H1 (cell line): ENCODE measurements around the gene RAG2. TPM values are rescaled to one million over a fixed set of nuclear protein-coding genes. Genes with fewer than 3 reads are reported as not detected.

ENCODE experiments used
- BCL11A ChIP-seq, 2 experiments: IDR thresholded peaks; one replicate each; pipeline ENCODE4 v1.6.1; 2011; ENCODE audit warnings: low read depth in 2 of 2, low read length in 2 of 2, mild to moderate bottlenecking in 2 of 2
- BRCA1 ChIP-seq: IDR thresholded peaks from 2 replicates; pipeline ENCODE4 v1.6.1; 2012; ENCODE audit warnings: low read depth, low read length, improper control_type of control experiment
- CBX8 ChIP-seq: fragments of 300-800, 300-1000 bp; sonication (generic); IDR thresholded peaks from 2 replicates; pipeline ENCODE4 v1.7.1; 2016; ENCODE audit warnings: low read depth, low read length, borderline replicate concordance
- EZH2 ChIP-seq: fragments of 200-600 bp; sonication (generic); IDR thresholded peaks from 2 replicates; pipeline ENCODE4 v1.7.1; 2012; ENCODE audit warnings: low read depth, mild to moderate bottlenecking, moderate library complexity, low read length, inconsistent platforms; ENCODE audit not compliant: severe bottlenecking
- KDM1A ChIP-seq: fragments of 200-600, 300-600 bp; sonication (generic); IDR thresholded peaks from 2 replicates; pipeline ENCODE4 v1.7.1; 2016; ENCODE audit warnings: mild to moderate bottlenecking, low read length, borderline replicate concordance
- NANOG ChIP-seq: IDR thresholded peaks from 2 replicates; pipeline ENCODE4 v1.6.1; 2011; ENCODE audit warnings: low read length, low read depth, mild to moderate bottlenecking, inconsistent platforms; ENCODE audit not compliant: insufficient read depth, poor library complexity, severe bottlenecking
- PHF8 ChIP-seq: fragments of 200-600 bp; sonication (generic); conservative IDR thresholded peaks from 2 replicates; pipeline ENCODE4 v1.7.1; 2012; ENCODE audit warnings: low read depth, mild to moderate bottlenecking, inconsistent platforms, low read length, moderate library complexity
- POLR2A ChIP-seq, 2 experiments: IDR thresholded peaks; 1 replicate in 1 of 2; 2 replicates in 1 of 2; pipeline ENCODE4 v1.6.1; 2011; ENCODE audit warnings: low read depth in 2 of 2, low read length in 2 of 2, mild to moderate bottlenecking in 2 of 2; ENCODE audit errors: control extremely low read depth in 1 of 2
- TAF7 ChIP-seq: optimal IDR thresholded peaks from 2 replicates; pipeline ENCODE3; 2011; ENCODE audit warnings: low read depth, mild to moderate bottlenecking, inconsistent platforms, low read length, moderate library complexity, borderline replicate concordance
- polyA plus RNA-seq, 7 experiments: library from polyadenylated mRNA; depleted of rRNA in 3 of 7; stranded (reverse) in 5 of 7; unstranded in 2 of 7; fragments of >200 nt in 5 of 7; fragments of 200-250 nt in 2 of 7; gene quantifications; 1 replicate in 5 of 7; 2 replicates in 1 of 7; 4 replicates in 1 of 7; pipeline versions ENCODE4 v1.2.1 to v1.2.3, GENCODE V29; 2011 to 2013; ENCODE audit warnings: missing spikeins in 2 of 7, mixed read lengths in 2 of 7
- total RNA-seq: library from RNA; stranded (reverse); fragmentation: NEBNext Ultra II Directional; extraction: Animal tissue kit (Norgen Biotek cat#: 25700); gene quantifications from 2 replicates; pipeline ENCODE4 v1.2.1, GENCODE V29; 2021
- TF ChIP-seq, protein P1 (sequence below): fragments of 300-600 bp; sonication (generic); IDR thresholded peaks from 2 replicates; pipeline ENCODE4 v1.7.1; 2012; ENCODE audit warnings: low read length, moderate library complexity, mild to moderate bottlenecking, inconsistent platforms; ENCODE audit not compliant: insufficient replicate concordance

Gene RAG2
- total and polyA plus RNA-seq, 2 of the 8 experiments (the other 6 are each of a cell fraction or from before 2014, with no cell fraction given), result not detected

DNA sequence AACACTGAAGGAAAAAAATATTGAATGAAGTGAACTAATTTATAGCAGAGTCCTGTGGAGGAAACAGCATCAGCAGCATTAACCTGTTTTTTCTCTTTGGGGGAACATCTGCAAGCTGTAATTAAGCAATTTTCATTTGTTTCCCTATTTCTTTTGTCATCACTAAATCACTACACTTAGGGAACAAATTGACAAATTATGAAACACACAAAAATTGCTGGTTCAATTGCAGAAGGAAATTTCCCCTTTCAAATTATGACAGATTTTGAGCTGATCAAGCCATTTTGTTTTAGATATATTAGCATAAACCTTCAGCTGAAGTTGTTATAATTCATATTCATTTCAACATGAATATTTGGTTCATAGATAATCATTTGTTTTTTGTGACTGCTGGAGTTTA, 22.2 kb upstream of the RAG2 start (continued):
- TF ChIP-seq, protein P1, sequence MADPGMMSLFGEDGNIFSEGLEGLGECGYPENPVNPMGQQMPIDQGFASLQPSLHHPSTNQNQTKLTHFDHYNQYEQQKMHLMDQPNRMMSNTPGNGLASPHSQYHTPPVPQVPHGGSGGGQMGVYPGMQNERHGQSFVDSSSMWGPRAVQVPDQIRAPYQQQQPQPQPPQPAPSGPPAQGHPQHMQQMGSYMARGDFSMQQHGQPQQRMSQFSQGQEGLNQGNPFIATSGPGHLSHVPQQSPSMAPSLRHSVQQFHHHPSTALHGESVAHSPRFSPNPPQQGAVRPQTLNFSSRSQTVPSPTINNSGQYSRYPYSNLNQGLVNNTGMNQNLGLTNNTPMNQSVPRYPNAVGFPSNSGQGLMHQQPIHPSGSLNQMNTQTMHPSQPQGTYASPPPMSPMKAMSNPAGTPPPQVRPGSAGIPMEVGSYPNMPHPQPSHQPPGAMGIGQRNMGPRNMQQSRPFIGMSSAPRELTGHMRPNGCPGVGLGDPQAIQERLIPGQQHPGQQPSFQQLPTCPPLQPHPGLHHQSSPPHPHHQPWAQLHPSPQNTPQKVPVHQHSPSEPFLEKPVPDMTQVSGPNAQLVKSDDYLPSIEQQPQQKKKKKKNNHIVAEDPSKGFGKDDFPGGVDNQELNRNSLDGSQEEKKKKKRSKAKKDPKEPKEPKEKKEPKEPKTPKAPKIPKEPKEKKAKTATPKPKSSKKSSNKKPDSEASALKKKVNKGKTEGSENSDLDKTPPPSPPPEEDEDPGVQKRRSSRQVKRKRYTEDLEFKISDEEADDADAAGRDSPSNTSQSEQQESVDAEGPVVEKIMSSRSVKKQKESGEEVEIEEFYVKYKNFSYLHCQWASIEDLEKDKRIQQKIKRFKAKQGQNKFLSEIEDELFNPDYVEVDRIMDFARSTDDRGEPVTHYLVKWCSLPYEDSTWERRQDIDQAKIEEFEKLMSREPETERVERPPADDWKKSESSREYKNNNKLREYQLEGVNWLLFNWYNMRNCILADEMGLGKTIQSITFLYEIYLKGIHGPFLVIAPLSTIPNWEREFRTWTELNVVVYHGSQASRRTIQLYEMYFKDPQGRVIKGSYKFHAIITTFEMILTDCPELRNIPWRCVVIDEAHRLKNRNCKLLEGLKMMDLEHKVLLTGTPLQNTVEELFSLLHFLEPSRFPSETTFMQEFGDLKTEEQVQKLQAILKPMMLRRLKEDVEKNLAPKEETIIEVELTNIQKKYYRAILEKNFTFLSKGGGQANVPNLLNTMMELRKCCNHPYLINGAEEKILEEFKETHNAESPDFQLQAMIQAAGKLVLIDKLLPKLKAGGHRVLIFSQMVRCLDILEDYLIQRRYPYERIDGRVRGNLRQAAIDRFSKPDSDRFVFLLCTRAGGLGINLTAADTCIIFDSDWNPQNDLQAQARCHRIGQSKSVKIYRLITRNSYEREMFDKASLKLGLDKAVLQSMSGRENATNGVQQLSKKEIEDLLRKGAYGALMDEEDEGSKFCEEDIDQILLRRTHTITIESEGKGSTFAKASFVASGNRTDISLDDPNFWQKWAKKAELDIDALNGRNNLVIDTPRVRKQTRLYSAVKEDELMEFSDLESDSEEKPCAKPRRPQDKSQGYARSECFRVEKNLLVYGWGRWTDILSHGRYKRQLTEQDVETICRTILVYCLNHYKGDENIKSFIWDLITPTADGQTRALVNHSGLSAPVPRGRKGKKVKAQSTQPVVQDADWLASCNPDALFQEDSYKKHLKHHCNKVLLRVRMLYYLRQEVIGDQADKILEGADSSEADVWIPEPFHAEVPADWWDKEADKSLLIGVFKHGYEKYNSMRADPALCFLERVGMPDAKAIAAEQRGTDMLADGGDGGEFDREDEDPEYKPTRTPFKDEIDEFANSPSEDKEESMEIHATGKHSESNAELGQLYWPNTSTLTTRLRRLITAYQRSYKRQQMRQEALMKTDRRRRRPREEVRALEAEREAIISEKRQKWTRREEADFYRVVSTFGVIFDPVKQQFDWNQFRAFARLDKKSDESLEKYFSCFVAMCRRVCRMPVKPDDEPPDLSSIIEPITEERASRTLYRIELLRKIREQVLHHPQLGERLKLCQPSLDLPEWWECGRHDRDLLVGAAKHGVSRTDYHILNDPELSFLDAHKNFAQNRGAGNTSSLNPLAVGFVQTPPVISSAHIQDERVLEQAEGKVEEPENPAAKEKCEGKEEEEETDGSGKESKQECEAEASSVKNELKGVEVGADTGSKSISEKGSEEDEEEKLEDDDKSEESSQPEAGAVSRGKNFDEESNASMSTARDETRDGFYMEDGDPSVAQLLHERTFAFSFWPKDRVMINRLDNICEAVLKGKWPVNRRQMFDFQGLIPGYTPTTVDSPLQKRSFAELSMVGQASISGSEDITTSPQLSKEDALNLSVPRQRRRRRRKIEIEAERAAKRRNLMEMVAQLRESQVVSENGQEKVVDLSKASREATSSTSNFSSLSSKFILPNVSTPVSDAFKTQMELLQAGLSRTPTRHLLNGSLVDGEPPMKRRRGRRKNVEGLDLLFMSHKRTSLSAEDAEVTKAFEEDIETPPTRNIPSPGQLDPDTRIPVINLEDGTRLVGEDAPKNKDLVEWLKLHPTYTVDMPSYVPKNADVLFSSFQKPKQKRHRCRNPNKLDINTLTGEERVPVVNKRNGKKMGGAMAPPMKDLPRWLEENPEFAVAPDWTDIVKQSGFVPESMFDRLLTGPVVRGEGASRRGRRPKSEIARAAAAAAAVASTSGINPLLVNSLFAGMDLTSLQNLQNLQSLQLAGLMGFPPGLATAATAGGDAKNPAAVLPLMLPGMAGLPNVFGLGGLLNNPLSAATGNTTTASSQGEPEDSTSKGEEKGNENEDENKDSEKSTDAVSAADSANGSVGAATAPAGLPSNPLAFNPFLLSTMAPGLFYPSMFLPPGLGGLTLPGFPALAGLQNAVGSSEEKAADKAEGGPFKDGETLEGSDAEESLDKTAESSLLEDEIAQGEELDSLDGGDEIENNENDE, result no peak
- no peak for TF ChIP-seq TAF7
- TF ChIP-seq BCL11A (IDR thresholded peaks at IDR 0.05; ENCODE audit: low read depth in 2 of 2, low read length in 2 of 2), result no peak
- no peak for TF ChIP-seq NANOG
- TF ChIP-seq CBX8, result no peak
- no peak for TF ChIP-seq PHF8
- TF ChIP-seq EZH2, result no peak
- no peak for TF ChIP-seq POLR2A (IDR thresholded peaks at IDR 0.05; ENCODE audit: control extremely low read depth in 1 of 2, low read depth in 2 of 2, low read length in 2 of 2)
- TF ChIP-seq BRCA1, result no peak
- no peak for TF ChIP-seq KDM1A
